Astrocyte (in vitro differentiated cells and primary cell): ENCODE measurements around the gene IL13. TPM values are rescaled to one million over a fixed set of nuclear protein-coding genes. Genes with fewer than 3 reads are reported as not detected.
"Not testable (repeated sequence)": the region's sequence is repeated elsewhere in the genome, so short reads cannot be mapped to it uniquely, and the experiment has no call there.

Experiments
- DNase-seq: peaks from one replicate; pipeline ENCODE4 v3.0.0-alpha.2; 2010; ENCODE audit warnings: low read depth
- FAIRE-seq: peaks from 2 replicates; lab custom pipeline; 2011; peaks lifted over from hg19 to GRCh38; lab: Jason Lieb, UNC
- H2AFZ ChIP-seq: 2 replicates; pipeline ENCODE4 v1.6.0; 2012; ENCODE audit warnings: low read depth, low read length, inconsistent platforms
- H3K27ac ChIP-seq: 2 replicates; pipeline ENCODE4 v1.5.1; 2011; ENCODE audit warnings: low read depth, low read length, inconsistent platforms
- H3K27me3 ChIP-seq: 2 replicates; pipeline ENCODE4 v1.6.0; 2011; ENCODE audit warnings: low read length, inconsistent platforms; ENCODE audit not compliant: insufficient read depth
- H3K36me3 ChIP-seq: 2 replicates; pipeline ENCODE4 v1.5.1; 2011; ENCODE audit warnings: low read length, inconsistent platforms; ENCODE audit not compliant: insufficient read depth
- H3K4me1 ChIP-seq: 2 replicates; pipeline ENCODE4 v1.5.1; 2011; ENCODE audit warnings: low read length, inconsistent platforms; ENCODE audit not compliant: insufficient read depth
- H3K4me2 ChIP-seq: 2 replicates; pipeline ENCODE4 v1.6.0; 2012; ENCODE audit warnings: low read length, inconsistent platforms
- H3K4me3 ChIP-seq: 2 replicates; pipeline ENCODE4 v1.5.1; 2011; ENCODE audit warnings: low read depth, mild to moderate bottlenecking, low read length, inconsistent platforms; ENCODE audit not compliant: insufficient read depth
- H3K79me2 ChIP-seq: 2 replicates; pipeline ENCODE4 v1.6.0; 2012; ENCODE audit warnings: mild to moderate bottlenecking, low read length, inconsistent platforms; ENCODE audit not compliant: insufficient read depth
- H3K9ac ChIP-seq: 2 replicates; pipeline ENCODE4 v1.6.0; 2012; ENCODE audit warnings: mild to moderate bottlenecking, low read length, inconsistent platforms
- H3K9me3 ChIP-seq: 2 replicates; pipeline ENCODE4 v1.5.1; 2012; ENCODE audit warnings: low read depth, mild to moderate bottlenecking, low read length, inconsistent platforms; ENCODE audit not compliant: insufficient read depth
- H4K20me1 ChIP-seq: 2 replicates; pipeline ENCODE4 v1.6.0; 2012; ENCODE audit warnings: low read length, inconsistent platforms; ENCODE audit not compliant: insufficient read depth
- H3K27ac Mint-ChIP-seq: one replicate; pipeline ENCODE4 v1.8.0; 2021; ENCODE audit warnings: mild to moderate bottlenecking, mixed read lengths; ENCODE audit not compliant: unreplicated experiment
- H3K27me3 Mint-ChIP-seq: one replicate; pipeline ENCODE4 v1.8.0; 2021; ENCODE audit warnings: low read depth, mixed read lengths; ENCODE audit not compliant: unreplicated experiment
- H3K36me3 Mint-ChIP-seq: one replicate; pipeline ENCODE4 v1.8.0; 2021; ENCODE audit warnings: low read depth, mixed read lengths; ENCODE audit not compliant: unreplicated experiment
- H3K4me1 Mint-ChIP-seq: one replicate; pipeline ENCODE4 v1.8.0; 2021; ENCODE audit warnings: low read depth, mixed read lengths; ENCODE audit not compliant: unreplicated experiment
- H3K4me3 Mint-ChIP-seq: one replicate; pipeline ENCODE4 v1.8.0; 2021; ENCODE audit warnings: mild to moderate bottlenecking, moderate library complexity, mixed read lengths; ENCODE audit not compliant: unreplicated experiment
- H3K9me3 Mint-ChIP-seq: one replicate; pipeline ENCODE4 v1.8.0; 2021; ENCODE audit warnings: mild to moderate bottlenecking, mixed read lengths; ENCODE audit not compliant: unreplicated experiment
- EZH2 ChIP-seq: IDR thresholded peaks from 2 replicates; pipeline ENCODE4 v1.6.1; 2012; ENCODE audit warnings: mild to moderate bottlenecking, low read length, inconsistent platforms; ENCODE audit not compliant: insufficient read depth
- total RNA-seq: library from RNA; stranded (reverse); gene quantifications from 2 replicates; pipeline ENCODE4 v1.2.1, GENCODE V29; 2021
- TF ChIP-seq, protein P1 (sequence below): IDR thresholded peaks from 2 replicates; pipeline ENCODE4 v1.5.1; 2011; ENCODE audit warnings: low read depth, mild to moderate bottlenecking, inconsistent platforms, low read length, moderate library complexity; ENCODE audit not compliant: insufficient read depth

IL13 gene
- total RNA-seq, 1 donor from 2014 or later, result not detected

DNA sequence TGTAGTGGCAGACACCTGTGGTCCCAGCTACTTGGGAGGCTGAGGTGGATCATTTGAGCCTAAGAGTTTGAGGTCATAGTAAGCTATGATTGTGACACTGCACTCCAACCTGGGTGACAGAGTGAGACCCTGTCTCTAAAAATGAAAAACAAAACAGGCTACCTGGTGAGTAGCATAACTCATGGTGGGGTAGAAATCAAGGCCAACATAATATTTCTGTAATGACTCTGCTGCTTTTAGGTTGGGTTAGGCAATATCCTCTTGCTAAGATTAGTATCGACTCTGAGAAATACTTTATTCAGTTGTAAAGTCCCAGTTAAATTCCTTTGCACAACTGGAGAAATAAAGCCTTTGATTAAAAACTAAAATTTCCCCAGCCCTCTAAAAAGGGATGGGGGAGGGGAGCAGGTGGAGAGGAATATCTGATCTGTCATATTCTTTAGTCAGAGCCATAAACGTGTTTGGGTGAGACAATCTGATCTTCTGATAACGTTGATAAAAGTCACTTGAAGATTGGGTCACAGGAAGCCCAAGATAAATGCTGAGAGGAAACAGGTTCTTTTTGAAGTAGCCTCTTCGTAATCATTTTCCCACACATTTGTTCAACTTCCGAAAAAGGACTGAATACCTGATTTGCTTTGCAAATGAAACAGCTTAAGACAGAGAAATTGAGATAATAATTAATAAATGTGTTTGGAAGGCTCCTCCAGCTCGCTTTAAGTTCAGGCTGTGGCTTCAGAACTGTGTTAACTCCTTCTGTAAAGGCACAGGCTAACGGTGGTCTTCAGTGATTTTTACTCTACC is 30.8 kb downstream of the IL13 start:
- Mint-ChIP-seq H3K27me3 (no peaks in the 10 kb centered on the region), H3K4me1 (no peaks in the 10 kb centered on the region), H3K36me3 (peaks cover 2% of the 10 kb centered on the region), H3K9me3 (peaks cover 3% of the 10 kb centered on the region), H3K27ac (no peak overlapping the region), H3K4me3 (no peak overlapping the region)
- DNase-seq (no peak), FAIRE-seq (no peak)
- H3K4me1 ChIP-seq, result no peaks in the 10 kb centered on the region
- no peaks in the 10 kb centered on the region for H3K27me3 ChIP-seq
- H3K36me3 ChIP-seq, result no peaks in the 10 kb centered on the region
- no peak for TF ChIP-seq EZH2
- H3K4me3 ChIP-seq, result no peak overlapping the region
- no peaks in the 10 kb centered on the region for H4K20me1 ChIP-seq
- H3K9me3 ChIP-seq, result no peaks in the 10 kb centered on the region
- no peak overlapping the region for H2AFZ ChIP-seq
- no peak overlapping the region for H3K4me2 ChIP-seq
- no peak overlapping the region for H3K9ac ChIP-seq
- H3K27ac ChIP-seq, result no peak overlapping the region
- H3K79me2 ChIP-seq, result no peaks in the 10 kb centered on the region

DNA sequence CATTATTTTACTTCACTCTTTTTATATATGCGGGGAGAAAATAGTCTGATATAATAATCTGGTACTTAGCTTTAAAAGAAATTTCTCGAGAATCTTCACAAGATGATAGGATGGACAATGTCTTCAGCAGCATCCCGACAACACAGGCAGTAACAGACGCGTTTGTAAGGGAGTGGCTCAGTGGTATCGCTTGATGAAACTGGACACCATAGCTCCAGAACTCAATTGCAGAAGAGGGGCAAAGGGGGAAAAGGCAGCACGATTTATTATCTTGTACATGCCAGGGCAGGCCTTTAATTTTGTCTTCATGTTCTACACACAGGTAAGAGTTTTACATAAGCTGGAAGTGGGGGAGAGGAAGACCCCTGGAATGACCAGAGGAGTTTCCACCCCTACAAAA is 31.5 kb downstream of the IL13 start:
- no peaks in the 10 kb centered on the region for H3K79me2 ChIP-seq
- no peak overlapping the region for H3K9ac ChIP-seq
- H3K9me3 ChIP-seq, result no peaks in the 10 kb centered on the region
- no peak overlapping the region for H3K27ac ChIP-seq
- no peak overlapping the region for H3K4me2 ChIP-seq
- H3K4me1 Mint-ChIP-seq, result no peaks in the 10 kb centered on the region
- H4K20me1 ChIP-seq, result no peaks in the 10 kb centered on the region
- H3K36me3 ChIP-seq, result no peaks in the 10 kb centered on the region
- no peak overlapping the region for H3K27ac Mint-ChIP-seq
- FAIRE-seq (no peak), DNase-seq (no peak)
- H3K27me3 ChIP-seq, result no peaks in the 10 kb centered on the region
- H3K9me3 Mint-ChIP-seq, result peaks cover 3% of the 10 kb centered on the region
- no peak overlapping the region for H3K4me3 ChIP-seq
- H3K36me3 Mint-ChIP-seq, result peaks cover 2% of the 10 kb centered on the region
- no peak overlapping the region for H2AFZ ChIP-seq
- TF ChIP-seq, protein P1, sequence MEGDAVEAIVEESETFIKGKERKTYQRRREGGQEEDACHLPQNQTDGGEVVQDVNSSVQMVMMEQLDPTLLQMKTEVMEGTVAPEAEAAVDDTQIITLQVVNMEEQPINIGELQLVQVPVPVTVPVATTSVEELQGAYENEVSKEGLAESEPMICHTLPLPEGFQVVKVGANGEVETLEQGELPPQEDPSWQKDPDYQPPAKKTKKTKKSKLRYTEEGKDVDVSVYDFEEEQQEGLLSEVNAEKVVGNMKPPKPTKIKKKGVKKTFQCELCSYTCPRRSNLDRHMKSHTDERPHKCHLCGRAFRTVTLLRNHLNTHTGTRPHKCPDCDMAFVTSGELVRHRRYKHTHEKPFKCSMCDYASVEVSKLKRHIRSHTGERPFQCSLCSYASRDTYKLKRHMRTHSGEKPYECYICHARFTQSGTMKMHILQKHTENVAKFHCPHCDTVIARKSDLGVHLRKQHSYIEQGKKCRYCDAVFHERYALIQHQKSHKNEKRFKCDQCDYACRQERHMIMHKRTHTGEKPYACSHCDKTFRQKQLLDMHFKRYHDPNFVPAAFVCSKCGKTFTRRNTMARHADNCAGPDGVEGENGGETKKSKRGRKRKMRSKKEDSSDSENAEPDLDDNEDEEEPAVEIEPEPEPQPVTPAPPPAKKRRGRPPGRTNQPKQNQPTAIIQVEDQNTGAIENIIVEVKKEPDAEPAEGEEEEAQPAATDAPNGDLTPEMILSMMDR, result no peak
- no peak for TF ChIP-seq EZH2
- H3K4me3 Mint-ChIP-seq, result no peak overlapping the region
- H3K27me3 Mint-ChIP-seq, result no peaks in the 10 kb centered on the region
- no peaks in the 10 kb centered on the region for H3K4me1 ChIP-seq

DNA sequence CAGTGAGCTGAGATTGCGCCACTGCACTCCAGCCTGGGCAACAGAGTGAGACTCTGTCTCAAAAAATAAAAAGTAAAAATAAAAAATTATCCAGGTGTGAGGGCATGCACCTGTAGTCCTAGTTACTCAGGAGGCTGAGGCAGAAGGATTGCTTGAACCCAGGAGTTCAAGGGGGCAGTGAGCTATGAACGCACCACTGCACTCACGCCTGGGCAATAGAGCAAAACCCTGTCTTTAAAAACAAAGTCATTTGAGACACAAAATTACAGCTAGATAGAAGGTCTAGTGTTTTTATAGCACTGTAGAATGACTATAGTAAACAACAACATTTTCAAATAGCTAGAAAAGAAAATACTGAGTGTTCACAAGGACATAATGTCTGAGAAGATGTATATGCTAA is 32.2 kb downstream of the IL13 start:
- no peak overlapping the region for H2AFZ ChIP-seq
- H3K4me1 ChIP-seq, result no peaks in the 10 kb centered on the region
- H3K9me3 Mint-ChIP-seq, result peaks cover 3% of the 10 kb centered on the region
- H3K36me3 ChIP-seq, result no peaks in the 10 kb centered on the region
- H3K27ac ChIP-seq, result no peak overlapping the region
- no peak overlapping the region for H3K4me2 ChIP-seq
- no peaks in the 10 kb centered on the region for H3K27me3 Mint-ChIP-seq
- no peak overlapping the region for H3K4me3 Mint-ChIP-seq
- H3K9ac ChIP-seq, result no peak overlapping the region
- no peak overlapping the region for H3K27ac Mint-ChIP-seq
- DNase-seq (no peak), FAIRE-seq (no peak)
- H4K20me1 ChIP-seq, result no peaks in the 10 kb centered on the region
- no peaks in the 10 kb centered on the region for H3K9me3 ChIP-seq
- H3K36me3 Mint-ChIP-seq, result peaks cover 2% of the 10 kb centered on the region
- no peak overlapping the region for H3K4me3 ChIP-seq
- no peaks in the 10 kb centered on the region for H3K27me3 ChIP-seq
- no peak for TF ChIP-seq EZH2
- TF ChIP-seq, protein P1, result no peak
- no peaks in the 10 kb centered on the region for H3K79me2 ChIP-seq
- H3K4me1 Mint-ChIP-seq, result no peaks in the 10 kb centered on the region

DNA sequence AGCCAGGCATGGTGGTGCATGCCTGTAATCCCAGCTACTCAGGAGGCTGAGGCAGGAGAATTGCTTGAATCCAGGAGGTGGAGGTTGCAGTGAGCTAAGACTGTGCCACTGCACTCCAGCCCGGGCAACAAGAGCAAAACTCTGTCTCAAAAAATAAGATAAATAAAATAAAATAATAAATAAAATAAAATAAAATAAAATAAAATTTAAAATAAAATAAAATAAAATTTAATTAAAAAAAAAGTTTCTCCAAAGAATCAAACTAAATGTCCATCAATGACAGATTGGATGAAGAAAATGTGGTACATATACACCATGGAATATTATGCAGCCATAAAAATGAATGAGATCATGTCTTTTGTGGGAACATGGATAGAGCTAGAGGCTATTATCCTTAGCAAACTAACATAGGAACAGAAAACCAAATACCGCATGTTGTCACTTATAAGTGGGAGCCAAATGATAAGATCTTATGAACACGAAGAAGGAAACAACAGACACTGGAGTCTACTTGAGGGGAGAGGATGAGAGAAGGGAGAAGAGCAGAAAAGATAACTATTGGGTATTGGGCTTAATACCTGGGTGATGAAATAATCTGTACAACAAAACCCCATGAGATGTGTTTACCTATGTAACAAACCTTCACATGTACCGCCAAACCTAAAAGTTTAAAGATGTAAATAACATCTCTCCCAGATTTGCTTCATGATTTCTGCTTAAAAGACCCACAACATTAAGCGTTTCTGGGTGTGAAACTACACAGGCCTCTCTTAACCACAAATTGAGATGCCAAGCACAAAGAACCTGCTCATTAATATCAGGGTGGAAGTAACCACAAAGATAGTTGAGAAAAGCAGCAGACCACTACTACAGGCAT is 34.0 kb downstream of the IL13 start:
- not testable (repeated sequence) for H4K20me1 ChIP-seq, H3K27me3 Mint-ChIP-seq, H3K9me3 ChIP-seq, H3K4me2 ChIP-seq, H3K9ac ChIP-seq, H3K4me3 ChIP-seq, H3K4me1 Mint-ChIP-seq, H3K4me3 Mint-ChIP-seq, H3K27ac ChIP-seq, H2AFZ ChIP-seq, H3K4me1 ChIP-seq, H3K79me2 ChIP-seq, FAIRE-seq, H3K36me3 Mint-ChIP-seq, DNase-seq, H3K27me3 ChIP-seq, H3K36me3 ChIP-seq, H3K9me3 Mint-ChIP-seq
- H3K27ac Mint-ChIP-seq, result peak overlapping the region; percentile 56
